MM.1S (cell line): ENCODE measurements around the gene RND3.

Source experiments
- CTCF ChIP-seq: fragments of 300-600 bp; sonication (generic); IDR thresholded peaks from 2 replicates; pipeline ENCODE4 v1.5.1; 2016; ENCODE audit warnings: antibody characterized with exemption, low read length, mixed read lengths
- EZH2 ChIP-seq: fragments of 300-600 bp; sonication (generic); optimal IDR thresholded peaks from 2 replicates; pipeline ENCODE3; 2017; ENCODE audit warnings: low read depth, mild to moderate bottlenecking, antibody characterized with exemption, low read length, mixed read lengths

- TF ChIP-seq CTCF (no peak), EZH2 (no peak)
Measured at GRCh38 chr2:150485871-150486538, 1.5 kb downstream of the RND3 start.
